Measurements from ENCODE around the gene AUTS2. TPM values are rescaled to one million over a fixed set of nuclear protein-coding genes. Genes with fewer than 3 reads are reported as not detected.

Gene AUTS2
- total and polyA plus RNA-seq, 2 of the 8 experiments (the other 6 are each of a cell fraction or from before 2014, with no cell fraction given) = 25.9 to 101 TPM

GRCh38 chr7:70663680-70664079, 1065.4 kb downstream of the AUTS2 start:
- no peak overlapping the region for H3K4me3 ChIP-seq (ENCODE audit: extremely low read depth in 1 of 4, insufficient read depth in 2 of 4, low read depth in 3 of 4, low read length in 4 of 4)
- no peak overlapping the region for H2BK15ac ChIP-seq (ENCODE audit: low read length)
- no peak overlapping the region for H2BK12ac ChIP-seq (ENCODE audit: low read depth, low read length)
- no peak for FAIRE-seq
- no peak overlapping the region for H2BK20ac ChIP-seq (ENCODE audit: low read length)
- no peak overlapping the region for H3K18ac ChIP-seq (ENCODE audit: extremely low read depth, low read length)
- H2AFZ ChIP-seq (ENCODE audit: low read length) = no peak overlapping the region
- POLR2A ChIA-PET (ENCODE audit: partially characterized antibody) = no interaction called here
- no peak overlapping the region for H3K27ac ChIP-seq (ENCODE audit: low read depth, low read length)
- CTCF ChIA-PET (ENCODE audit: partially characterized antibody) = interaction anchor here (1.1 kb wide), 1 partner anchor 35 kb away, joined by 3 read pairs; no protein-coding TSS in a partner anchor
- H2BK120ac ChIP-seq (replicated peaks; ENCODE audit: low read depth, low read length) = no peak overlapping the region
- 79% methylated on average over 3 of the region's 3 CpGs; no CpG with 5 or more reads in 1 of the 2 experiments for WGBS, 2 experiments (ENCODE audit: extremely low coverage in 1 of 2, insufficient coverage in 1 of 2, insufficient read length in 1 of 2, insufficient replicate concordance in 2 of 2, low coverage in 1 of 2, low lambda C conversion rate in 2 of 2, missing lambda C conversion rate in 1 of 2)
- no peaks in the 10 kb centered on the region for H3K36me3 ChIP-seq (ENCODE audit: control insufficient read depth in 2 of 4, insufficient read depth in 4 of 4, low read length in 3 of 4)
- no peak overlapping the region for H3K4ac ChIP-seq (replicated peaks; ENCODE audit: insufficient read length, low read depth, low read length)
- no peaks in the 10 kb centered on the region for H4K20me1 ChIP-seq (replicated peaks in 1 of 2; ENCODE audit: control insufficient read depth in 1 of 2, insufficient read depth in 2 of 2, low read length in 2 of 2)
- H3K9ac ChIP-seq (replicated peaks in 1 of 4; ENCODE audit: extremely low read depth in 1 of 4, low read depth in 3 of 4, low read length in 3 of 4) = no peak overlapping the region
- no peak overlapping the region for H3K23ac ChIP-seq (ENCODE audit: insufficient read length)
- H4K91ac ChIP-seq (replicated peaks; ENCODE audit: insufficient read length, low read length) = no peak overlapping the region
- peaks cover 2% of the 10 kb centered on the region; the same call in 1 of the 2 replicates for H3K79me1 ChIP-seq (ENCODE audit: low read depth, low read length)
- no peak overlapping the region for H3K56ac ChIP-seq (replicated peaks; ENCODE audit: insufficient read length, low read depth, low read length)
- H3K23me2 ChIP-seq (ENCODE audit: low read depth, low read length) = no peaks in the 10 kb centered on the region
- H3K79me2 ChIP-seq (ENCODE audit: control insufficient read depth in 1 of 2, insufficient read depth in 2 of 2, low read length in 2 of 2) = no peaks in the 10 kb centered on the region
- H3K27me3 ChIP-seq (replicated peaks in 1 of 4; ENCODE audit: control insufficient read depth in 3 of 4, extremely low read depth in 1 of 4, insufficient read depth in 3 of 4, low read length in 3 of 4) = no peaks in the 10 kb centered on the region
- H3K4me2 ChIP-seq (ENCODE audit: insufficient read depth in 1 of 2, low read depth in 2 of 2, low read length in 2 of 2) = no peak overlapping the region
- no peak for DNase-seq (ENCODE audit: low read depth in 1 of 2, low spot score in 2 of 2)
- no peaks in the 10 kb centered on the region for H3K9me3 ChIP-seq (ENCODE audit: insufficient read depth in 2 of 2, low read depth in 1 of 2, low read length in 1 of 2)
- TF ChIP-seq SP4 (IDR thresholded peaks at IDR 0.05; ENCODE audit: low read length) = no peak
- no peak for TF ChIP-seq HDAC6 (IDR thresholded peaks at IDR 0.05; ENCODE audit: low read depth, low read length)
- no peak for TF ChIP-seq PHF8 (conservative IDR thresholded peaks at IDR 0.05; ENCODE audit: low read depth, low read length)
- TF ChIP-seq KDM1A (IDR thresholded peaks at IDR 0.05; ENCODE audit: borderline replicate concordance, low read length) = no peak
- no peak for TF ChIP-seq CHD1 (IDR thresholded peaks at IDR 0.05; ENCODE audit: low read depth, low read length)
- no peak for TF ChIP-seq SUZ12 (IDR thresholded peaks at IDR 0.05; ENCODE audit: low read length)
- TF ChIP-seq CEBPB (IDR thresholded peaks at IDR 0.05; ENCODE audit: low read depth, low read length) = no peak
- no peak for TF ChIP-seq TEAD4 (IDR thresholded peaks at IDR 0.05; ENCODE audit: low read depth, low read length)
- TF ChIP-seq SIN3A (conservative IDR thresholded peaks at IDR 0.05 in 1 of 2, IDR thresholded peaks at IDR 0.05 in 1 of 2; ENCODE audit: low read depth in 1 of 2, low read length in 2 of 2) = no peak
- H3K14ac ChIP-seq (ENCODE audit: insufficient read length) = no peak overlapping the region
- no peak overlapping the region for H4K5ac ChIP-seq (ENCODE audit: insufficient read length, low read depth, low read length)
- H3K4me1 ChIP-seq (replicated peaks in 1 of 4; ENCODE audit: control insufficient read depth in 3 of 4, insufficient read depth in 4 of 4, low read length in 3 of 4) = peaks cover 2 to 10% (median 6%) of the 10 kb centered on the region in 4 experiments; a peak in 6 of 7 replicates
- no peak overlapping the region for H2AK5ac ChIP-seq (ENCODE audit: low read depth, low read length)
- no peak overlapping the region for H4K8ac ChIP-seq (ENCODE audit: extremely low read depth, insufficient read depth, low read length)
- H2BK5ac ChIP-seq (ENCODE audit: low read depth, low read length) = no peak overlapping the region
